RWPE1 (cell line): Measurements from ENCODE around the gene NAPA.

Experiments used
- CTCF ChIA-PET: fragments of 350-600 bp; sonication (Branson Sonifier 250); formaldehyde crosslinking; extraction: SDS; loops from one replicate; lab custom pipeline; 2021; lab: Yijun Ruan, JAX
- POLR2A ChIA-PET: fragments of 400-600 bp; formaldehyde crosslinking; extraction: SDS; loops from one replicate; lab custom pipeline; 2020; ENCODE audit warnings: antibody characterized with exemption; ENCODE audit not compliant: low non-redundant PET; lab: Yijun Ruan, JAX
- DNase-seq: peaks from one replicate; pipeline ENCODE4 v3.0.0; 2012; ENCODE audit warnings: low spot score
- H3K27ac ChIP-seq: fragments of 450-650 bp; 2 replicates; pipeline ENCODE4 v1.5.1; 2017
- CTCF ChIP-seq: fragments of 450-650 bp; conservative IDR thresholded peaks from 2 replicates; pipeline ENCODE4 v1.5.1; 2017; ENCODE audit warnings: low read depth, mild to moderate bottlenecking

NAPA gene

GRCh38 chr19:47507012-47507411, 7.9 kb downstream of the NAPA start:
- DNase-seq = no peak
- TF ChIP-seq CTCF = no peak
- peak overlapping the region; percentile 96 for H3K27ac ChIP-seq
- CTCF ChIA-PET = interaction anchor here (0.6 to 1.5 kb wide), 3 partner anchors 12 to 191 kb away, joined by 3 to 5 read pairs (median 4); no protein-coding TSS in a partner anchor
- POLR2A ChIA-PET = no interaction called here

GRCh38 chr19:47506459-47506858, 8.4 kb downstream of the NAPA start:
- CTCF ChIA-PET = no interaction called here
- H3K27ac ChIP-seq = peak overlapping the region; percentile 96
- POLR2A ChIA-PET = no interaction called here
- no peak for DNase-seq
- TF ChIP-seq CTCF = no peak

GRCh38 chr19:47505506-47505905, 9.4 kb downstream of the NAPA start:
- POLR2A ChIA-PET = interaction anchor here (0.6 kb wide), 1 partner anchor 111 kb away, joined by 6 read pairs; no protein-coding TSS in a partner anchor
- TF ChIP-seq CTCF = no peak
- H3K27ac ChIP-seq = peak overlapping the region; percentile 9; the same call in 1 of the 2 replicates
- DNase-seq = no peak
- CTCF ChIA-PET = interaction anchor here (1.2 kb wide), 1 partner anchor 21 kb away, joined by 3 read pairs; the partner anchor contains the start of gene KPTN

- H3K27ac ChIP-seq = peak overlapping the region; percentile 21; the same call in 1 of the 2 replicates
- no peak for TF ChIP-seq CTCF
- ChIA-PET CTCF (no interaction called here), POLR2A (interaction anchor here (0.6 kb wide), 1 partner anchor 302 kb away, joined by 3 read pairs; no protein-coding TSS in a partner anchor)
- no peak for DNase-seq
These were observed 11.1 kb downstream of the NAPA start for GRCh38 chr19:47503826-47504150.

- peak overlapping the region; percentile 21; the same call in 1 of the 2 replicates for H3K27ac ChIP-seq
- DNase-seq = no peak
- CTCF ChIA-PET = interaction anchor here (0.6 to 1.3 kb wide), 3 partner anchors 66 to 819 kb away, joined by 3 to 5 read pairs (median 3); partner anchors contain the start of gene DHX34
- TF ChIP-seq CTCF = no peak
- POLR2A ChIA-PET = interaction anchor here (0.6 kb wide), 1 partner anchor 302 kb away, joined by 3 read pairs; no protein-coding TSS in a partner anchor
These were observed 11.6 kb downstream of the NAPA start for GRCh38 chr19:47503130-47503825.

- no peak for DNase-seq
- POLR2A ChIA-PET = interaction anchor here (0.5 kb wide), 1 partner anchor 551 kb away, joined by 4 read pairs; no protein-coding TSS in a partner anchor
- CTCF ChIA-PET = interaction anchor here (0.5 to 0.8 kb wide), 3 partner anchors 198 to 1832 kb away, joined by 3 to 4 read pairs (median 3); partner anchors contain the start of gene GIPR
- TF ChIP-seq CTCF = no peak
- peak overlapping the region; percentile 19 for H3K27ac ChIP-seq
These were observed 14.7 kb downstream of the NAPA start for GRCh38 chr19:47499863-47500830.
